Measurements from ENCODE around the gene MRPS15.

The MRPS15 gene

GRCh38 chr1:36456391-36456928 is 7.7 kb downstream of the MRPS15 start:
- no peak for DNase-seq

- DNase-seq = no peak
Observed at GRCh38 chr1:36455386-36455785, 8.8 kb downstream of the MRPS15 start.

GRCh38 chr1:36453600-36454388 is 10.4 kb downstream of the MRPS15 start:
- no peak for DNase-seq

GRCh38 chr1:36453051-36453450 is 11.1 kb downstream of the MRPS15 start:
- no peak for DNase-seq

- DNase-seq = no peak
Observed at GRCh38 chr1:36450919-36451305, 13.3 kb downstream of the MRPS15 start.

GRCh38 chr1:36450270-36450918 is 13.8 kb downstream of the MRPS15 start, which contains the start of gene OSCP1:
OSCP1 (minus strand) TSS chr1:36450451; CDS start chr1:36450369, 82 bp downstream.
- DNase-seq = peak; percentile 96 to 97 (median 97)

GRCh38 chr1:36448530-36449056 is 15.6 kb downstream of the MRPS15 start:
- DNase-seq = peak in 1 of 3 experiments; percentile 5

- no peak for DNase-seq
Observed at GRCh38 chr1:36447450-36447849, 16.7 kb downstream of the MRPS15 start.

- no peak for DNase-seq
Observed at GRCh38 chr1:36446746-36447145, 17.4 kb downstream of the MRPS15 start.

GRCh38 chr1:36446271-36446670 is 17.9 kb downstream of the MRPS15 start:
- peak in 1 of 3 experiments; percentile 38 for DNase-seq

- DNase-seq = no peak
Observed at GRCh38 chr1:36443297-36443696, 20.9 kb downstream of the MRPS15 start.

GRCh38 chr1:36442337-36442736 is 21.8 kb downstream of the MRPS15 start:
- DNase-seq = no peak

- DNase-seq = no peak
Observed at GRCh38 chr1:36440646-36441045, 23.5 kb downstream of the MRPS15 start.

- no peak for DNase-seq
Observed at GRCh38 chr1:36440044-36440443, 24.1 kb downstream of the MRPS15 start.

GRCh38 chr1:36438715-36439114 is 25.5 kb downstream of the MRPS15 start:
- no peak for DNase-seq

- DNase-seq = no peak
Observed at GRCh38 chr1:36436821-36437220, 27.4 kb downstream of the MRPS15 start.

- DNase-seq = no peak
Observed at GRCh38 chr1:36433102-36433501, 31.1 kb downstream of the MRPS15 start.

- DNase-seq = no peak
Observed at GRCh38 chr1:36432616-36433015, 31.6 kb downstream of the MRPS15 start.

GRCh38 chr1:36425791-36426190 is 38.4 kb downstream of the MRPS15 start:
- no peak for DNase-seq

GRCh38 chr1:36421649-36422048 is 42.5 kb downstream of the MRPS15 start:
- DNase-seq = no peak

GRCh38 chr1:36420836-36421317 is 43.3 kb downstream of the MRPS15 start:
- peak; percentile 62 to 79 (median 77) for DNase-seq

GRCh38 chr1:36420409-36420808 is 43.8 kb downstream of the MRPS15 start:
- no peak for DNase-seq

GRCh38 chr1:36419569-36419968 is 44.6 kb downstream of the MRPS15 start:
- no peak for DNase-seq

- DNase-seq = no peak
Observed at GRCh38 chr1:36419140-36419539, 45.0 kb downstream of the MRPS15 start.
